K562 (cell line): ENCODE measurements around the gene ORAI1. TPM values are rescaled to one million over a fixed set of nuclear protein-coding genes. Genes with fewer than 3 reads are reported as not detected.

Experiments
- AFF1 ChIP-seq, 2 experiments: fragments of 450-650 bp; IDR thresholded peaks; 2 replicates each; pipeline ENCODE4 v1.6.1; 2018; ENCODE audit warnings: mild to moderate bottlenecking in 2 of 2, low read depth in 1 of 2; ENCODE audit not compliant: partially characterized antibody in 2 of 2
- ATF3 ChIP-seq, 2 experiments: fragments of 450-650 bp in 1 of 2; sonication (generic) in 1 of 2; formaldehyde crosslinking in 1 of 2; IDR thresholded peaks in 1 of 2; conservative IDR thresholded peaks in 1 of 2; 2 replicates each; pipeline versions ENCODE4 v1.6.1 to v1.8.1; 2016 to 2023; ENCODE audit warnings: mild to moderate bottlenecking in 2 of 2, moderate library complexity in 2 of 2, inconsistent platforms in 1 of 2, missing genetic modification reagents in 1 of 2
- CBFA2T2 ChIP-seq: fragments of 450-650 bp; conservative IDR thresholded peaks from 2 replicates; pipeline ENCODE4 v1.6.1; 2017; ENCODE audit warnings: mild to moderate bottlenecking
- CEBPB ChIP-seq: fragments of 450-650 bp; IDR thresholded peaks from 2 replicates; pipeline ENCODE4 v1.6.1; 2016; ENCODE audit warnings: missing genetic modification characterization, missing compliant biosample characterization
- CTBP1 ChIP-seq: fragments of 450-650 bp; IDR thresholded peaks from 2 replicates; pipeline ENCODE4 v1.6.1; 2016; ENCODE audit warnings: borderline replicate concordance
- HSF4 ChIP-seq: fragments of 250-450 bp; sonication (Bioruptor Pico); IDR thresholded peaks from 2 replicates; pipeline ENCODE4 v2.1.2; 2022; ENCODE audit warnings: mild to moderate bottlenecking, moderate library complexity, borderline replicate concordance
- JUND ChIP-seq, 2 experiments: IDR thresholded peaks; 2 replicates in 1 of 2; 3 replicates in 1 of 2; pipeline ENCODE4 v1.6.1; 2011; ENCODE audit warnings: borderline replicate concordance in 2 of 2, low read depth in 2 of 2, low read length in 2 of 2, improper control_type of control experiment in 1 of 2, missing biosample characterization in 1 of 2, missing genetic modification characterization in 1 of 2, missing genetic modification reagents in 1 of 2
- KDM2B ChIP-seq: fragments of 250-450 bp; sonication (Bioruptor Pico); IDR thresholded peaks from 2 replicates; pipeline ENCODE4 v1.8.0; 2021; ENCODE audit warnings: mild to moderate bottlenecking, moderate library complexity
- MBD1 ChIP-seq: fragments of 250-450 bp; sonication (Bioruptor Pico); IDR thresholded peaks from 2 replicates; pipeline ENCODE4 v1.8.0; 2022; ENCODE audit warnings: inconsistent platforms
- MNT ChIP-seq, 2 experiments: fragments of 450-650 bp; conservative IDR thresholded peaks; 2 replicates each; pipeline ENCODE4 v1.6.1; 2017; ENCODE audit warnings: mild to moderate bottlenecking in 2 of 2, moderate library complexity in 2 of 2
- NCOR1 ChIP-seq: fragments of 450-650 bp; IDR thresholded peaks from 2 replicates; pipeline ENCODE4 v1.6.1; 2016; ENCODE audit warnings: mild to moderate bottlenecking, moderate library complexity
- NFIC ChIP-seq: fragments of 450-650 bp; IDR thresholded peaks from 2 replicates; pipeline ENCODE4 v1.6.1; 2017; ENCODE audit warnings: mild to moderate bottlenecking, inconsistent platforms
- PHB2 ChIP-seq: fragments of 450-650 bp; IDR thresholded peaks from 2 replicates; pipeline ENCODE4 v1.6.1; 2017; ENCODE audit warnings: low read depth
- SFPQ ChIP-seq: fragments of 200-400 bp; formaldehyde crosslinking; IDR thresholded peaks from 2 replicates; pipeline ENCODE4 v1.6.1; 2017; ENCODE audit warnings: mild to moderate bottlenecking, low read depth, low read length, moderate library complexity
- STAT5B ChIP-seq: fragments of 250-450 bp; sonication (Bioruptor Pico); IDR thresholded peaks from 2 replicates; pipeline ENCODE4 v1.8.0; 2021; ENCODE audit warnings: mild to moderate bottlenecking, inconsistent platforms
- polyA plus RNA-seq, 8 experiments: library from polyadenylated mRNA; depleted of rRNA in 4 of 8; stranded (reverse) in 5 of 8; unstranded in 3 of 8; fragments of >200 nt; fragmentation: Nextera tagmentation in 2 of 8; fragmentation: Illumina TruSeq in 1 of 8; extraction: Ambion mirVana in 2 of 8; extraction: Trizol in 1 of 8; gene quantifications; 2 replicates each; pipeline versions ENCODE4 v1.2.1 to v1.2.3, GENCODE V29; 2011 to 2014; ENCODE audit warnings: inconsistent platforms in 1 of 8, missing spikeins in 1 of 8
- total RNA-seq, 7 experiments: library from RNA; depleted of rRNA in 6 of 7; stranded (reverse); fragments of >200 nt in 6 of 7; fragmentation: Illumina TruSeq in 2 of 7; extraction: Trizol in 2 of 7; gene quantifications; 2 replicates each; pipeline versions ENCODE4 v1.2.1 to v1.2.3, GENCODE V29; 2011 to 2021; ENCODE audit warnings: low replicate concordance in 1 of 7

The ORAI1 gene
- total and polyA plus RNA-seq, 9 of the 15 experiments (the other 6 are each of a cell fraction or from before 2014, with no cell fraction given) = 2.6 to 23.8 (median 9.3) TPM

GRCh38 chr12:121582583-121583333, 43.6 kb upstream of the ORAI1 start (continued):
- TF ChIP-seq ATF3 (IDR thresholded peaks at IDR 0.05) (peak; percentile 40; the same call in 1 of the 2 replicates), ATF3 (CRISPR knock-in tag; conservative IDR thresholded peaks at IDR 0.05) (no peak), HSF4 (CRISPR knock-in tag) (no peak), CEBPB (tag) (peak; percentile 44; the same call in 1 of the 2 replicates), MBD1 (CRISPR knock-in tag) (no peak), AFF1 (IDR thresholded peaks at IDR 0.05; ENCODE audit: low read depth in 1 of 2, partially characterized antibody in 2 of 2) (no peak), PHB2 (no peak), NCOR1 (peak; percentile 38), STAT5B (no peak), CTBP1 (peak; percentile 26; the same call in 1 of the 2 replicates), MNT (conservative IDR thresholded peaks at IDR 0.05) (0 out of 4 replicates have a peak, but pooled peaks of 1 of the 2 experiments have one; percentile 17), CBFA2T2 (peak; percentile 48), JUND (IDR thresholded peaks at IDR 0.05; ENCODE audit: borderline replicate concordance, low read depth, low read length) (peak; percentile 70), JUND (tag; IDR thresholded peaks at IDR 0.05; ENCODE audit: borderline replicate concordance, low read depth, low read length) (peak; percentile 33; the same call in 1 of the 3 replicates), SFPQ (no peak), NFIC (0 out of 2 replicates have a peak, but pooled peaks have one; percentile 33), KDM2B (CRISPR knock-in tag) (no peak)
